ENCODE results near the gene PTOV1.
A peak's percentile ranks its signal among the peaks of the same experiment; 100 is the strongest.

The PTOV1 gene

GRCh38 chr19:49806620-49806959, 44.4 kb upstream of the PTOV1 start:
- no peaks in the 10 kb centered on the region for H4K20me1 ChIP-seq (ENCODE audit: insufficient read depth, low read length)
- peaks cover 54% of the 10 kb centered on the region for H3K36me3 ChIP-seq (ENCODE audit: insufficient read depth, low read length)
- H2AFZ ChIP-seq (ENCODE audit: low read length): no peak overlapping the region
- no peak overlapping the region for H3K4me3 ChIP-seq (ENCODE audit: low read depth, low read length, poor library complexity, severe bottlenecking)
- no peaks in the 10 kb centered on the region for H3K9me3 ChIP-seq (ENCODE audit: low read length)
- TF ChIP-seq CTCF (IDR thresholded peaks at IDR 0.05; ENCODE audit: low read length) (no peak), EZH2 (IDR thresholded peaks at IDR 0.05; ENCODE audit: borderline replicate concordance, low read length) (no peak)
- H3F3A ChIP-seq (ENCODE audit: insufficient read depth, low read length): no peaks in the 10 kb centered on the region
- no peaks in the 10 kb centered on the region for H3K27me3 ChIP-seq (ENCODE audit: insufficient read depth, low read length)
- H3K4me2 ChIP-seq (ENCODE audit: low read length): no peak overlapping the region
- no peak overlapping the region for H3K27ac ChIP-seq (ENCODE audit: low read depth, low read length, poor library complexity, severe bottlenecking)
- no peak overlapping the region for H3K9ac ChIP-seq (ENCODE audit: low read length)
- no peaks in the 10 kb centered on the region for H3K79me2 ChIP-seq (ENCODE audit: insufficient read depth, low read length)
- no peaks in the 10 kb centered on the region for H3K9me2 ChIP-seq (ENCODE audit: low read depth, low read length)
- peaks cover 27% of the 10 kb centered on the region for H3K4me1 ChIP-seq (ENCODE audit: insufficient read depth, low read length, severe bottlenecking)

GRCh38 chr19:49807058-49807903, 43.7 kb upstream of the PTOV1 start:
- Histone ChIP-seq H3K9ac (ENCODE audit: low read length) (no peak overlapping the region), H3K4me3 (ENCODE audit: low read depth, low read length, poor library complexity, severe bottlenecking) (no peak overlapping the region), H3K4me1 (ENCODE audit: insufficient read depth, low read length, severe bottlenecking) (peaks cover 31% of the 10 kb centered on the region), H3K36me3 (ENCODE audit: insufficient read depth, low read length) (peaks cover 49% of the 10 kb centered on the region), H4K20me1 (ENCODE audit: insufficient read depth, low read length) (no peaks in the 10 kb centered on the region), H3K79me2 (ENCODE audit: insufficient read depth, low read length) (no peaks in the 10 kb centered on the region), H3K27ac (ENCODE audit: low read depth, low read length, poor library complexity, severe bottlenecking) (peak overlapping the region; percentile 58), H3K4me2 (ENCODE audit: low read length) (no peak overlapping the region), H3K27me3 (ENCODE audit: insufficient read depth, low read length) (no peaks in the 10 kb centered on the region), H3F3A (ENCODE audit: insufficient read depth, low read length) (no peaks in the 10 kb centered on the region), H3K9me3 (ENCODE audit: low read length) (no peaks in the 10 kb centered on the region), H3K9me2 (ENCODE audit: low read depth, low read length) (no peaks in the 10 kb centered on the region), H2AFZ (ENCODE audit: low read length) (no peak overlapping the region)
- TF ChIP-seq EZH2 (IDR thresholded peaks at IDR 0.05; ENCODE audit: borderline replicate concordance, low read length) (no peak), CTCF (IDR thresholded peaks at IDR 0.05; ENCODE audit: low read length) (no peak)

GRCh38 chr19:49807904-49808675, 42.9 kb upstream of the PTOV1 start:
- Histone ChIP-seq H3K4me2 (ENCODE audit: low read length) (peak overlapping the region; percentile 77), H3K4me1 (ENCODE audit: insufficient read depth, low read length, severe bottlenecking) (peaks cover 36% of the 10 kb centered on the region), H3F3A (ENCODE audit: insufficient read depth, low read length) (no peaks in the 10 kb centered on the region), H2AFZ (ENCODE audit: low read length) (no peak overlapping the region), H3K9ac (ENCODE audit: low read length) (no peak overlapping the region; the same call in 1 of the 2 replicates), H3K27me3 (ENCODE audit: insufficient read depth, low read length) (no peaks in the 10 kb centered on the region), H3K4me3 (ENCODE audit: low read depth, low read length, poor library complexity, severe bottlenecking) (peak overlapping the region; percentile 59), H3K9me3 (ENCODE audit: low read length) (no peaks in the 10 kb centered on the region), H3K36me3 (ENCODE audit: insufficient read depth, low read length) (peaks cover 41% of the 10 kb centered on the region), H4K20me1 (ENCODE audit: insufficient read depth, low read length) (no peaks in the 10 kb centered on the region), H3K9me2 (ENCODE audit: low read depth, low read length) (no peaks in the 10 kb centered on the region), H3K79me2 (ENCODE audit: insufficient read depth, low read length) (no peaks in the 10 kb centered on the region), H3K27ac (ENCODE audit: low read depth, low read length, poor library complexity, severe bottlenecking) (peak overlapping the region; percentile 58)
- TF ChIP-seq CTCF (IDR thresholded peaks at IDR 0.05; ENCODE audit: low read length) (no peak), EZH2 (IDR thresholded peaks at IDR 0.05; ENCODE audit: borderline replicate concordance, low read length) (no peak)

Measured in OCI-LY1 (cell line).